Right lobe of liver (tissue), 4 donors: ENCODE measurements around the gene CNTNAP5.

Experiments used
- CTCF ChIP-seq, 4 donors: fragments of 200-600 bp in 3 of 4; fragments of 450-650 bp in 1 of 4; IDR thresholded peaks; one replicate each; pipeline versions ENCODE4 v1.5.1 to v1.8.0; 2016 to 2022; ENCODE audit warnings: antibody characterized with exemption in 4 of 4, mild to moderate bottlenecking in 2 of 4
- POLR2A ChIP-seq: fragments of 450-650 bp; IDR thresholded peaks from one replicate; pipeline ENCODE4 v1.6.1; 2017; ENCODE audit warnings: antibody characterized with exemption, mild to moderate bottlenecking
- donor health status: DM: no; HTN: no; CAD: no.
- donor health status: DM: no; HTN: no; CAD: no.
- donor health status: DM: no; HTN: yes; CAD: no.

- TF ChIP-seq POLR2A: no peak
- TF ChIP-seq CTCF (IDR thresholded peaks at IDR 0.05): peak; percentile 11 to 28 (median 14)
Observed at GRCh38 chr2:124753842-124754241, 728.8 kb downstream of the CNTNAP5 start.
